Measurements from ENCODE around the gene FADS1. TPM values are rescaled to one million over a fixed set of nuclear protein-coding genes. Genes with fewer than 3 reads are reported as not detected.

FADS1 gene
- total RNA-seq, 1 experiment from 2014 or later, result 105 TPM

DNA sequence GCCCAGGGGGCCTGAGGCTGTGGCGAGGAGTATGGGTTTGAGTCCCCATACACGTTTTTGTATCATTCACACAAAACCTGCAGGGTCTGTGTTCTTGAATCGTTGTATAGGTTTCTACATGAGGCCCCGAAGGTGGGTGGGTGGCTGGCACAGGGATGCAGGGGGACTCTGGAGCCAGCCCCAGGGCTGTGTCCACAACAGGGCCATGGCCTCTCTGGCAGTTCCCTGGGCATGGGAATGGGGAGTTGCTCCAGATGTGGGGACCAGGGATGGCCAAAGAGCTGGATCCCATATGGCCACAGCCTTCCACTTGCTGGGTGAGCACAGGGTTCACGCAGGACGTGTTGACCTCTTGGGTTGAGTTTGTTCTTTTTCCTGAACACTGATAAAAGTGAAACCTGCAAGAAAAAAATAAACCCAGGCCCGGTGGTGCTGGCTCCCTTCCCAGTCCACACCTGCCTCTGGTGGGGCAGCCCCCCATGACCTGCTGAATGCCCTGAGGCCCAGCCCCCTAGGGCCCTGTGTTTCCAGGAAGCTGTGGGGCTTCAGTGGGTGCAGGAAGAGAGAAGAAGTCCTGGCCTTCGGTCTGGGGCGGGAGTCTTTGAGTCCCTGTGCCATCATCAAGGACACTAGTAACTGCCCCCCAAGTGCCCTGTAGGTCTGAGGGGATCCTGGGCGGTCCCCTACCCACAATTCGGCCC lies 48.3 kb downstream of the FADS1 start:
- Mint-ChIP-seq H3K9me3 (no peaks in the 10 kb centered on the region), H3K36me3 (no peaks in the 10 kb centered on the region), H3K27ac (no peak overlapping the region), H3K4me1 (peaks cover 12% of the 10 kb centered on the region), H3K27me3 (ENCODE audit: low read depth) (no peaks in the 10 kb centered on the region), H3K4me3 (no peak overlapping the region)
- ATAC-seq (no peak), DNase-seq (ENCODE audit: low spot score) (no peak)
- TF ChIP-seq ZNF138 (CRISPR knock-in tag; conservative IDR thresholded peaks at IDR 0.05) (no peak), NR3C1 (CRISPR knock-in tag; conservative IDR thresholded peaks at IDR 0.05; ENCODE audit: low read depth) (no peak), FOXP4 (CRISPR knock-in tag; IDR thresholded peaks at IDR 0.05) (no peak)
- CTCF ChIA-PET, result interaction anchor here (5.3 to 6.3 kb wide), 2 partner anchors 18 to 21 kb away, joined by 37 to 42 read pairs; no protein-coding TSS in a partner anchor
- POLR2A ChIA-PET, result interaction anchor here (0.7 kb wide), 1 partner anchor 29 kb away, joined by 3 read pairs; no protein-coding TSS in a partner anchor

- CTCF ChIA-PET, result interaction anchor here (1.4 to 6.3 kb wide), 7 partner anchors 9 to 33 kb away, joined by 3 to 42 read pairs (median 9); no protein-coding TSS in a partner anchor
- no peak overlapping the region for H3K4me3 Mint-ChIP-seq
- ATAC-seq (no peak), DNase-seq (ENCODE audit: low spot score) (no peak)
- H3K36me3 Mint-ChIP-seq, result no peaks in the 10 kb centered on the region
- H3K27ac Mint-ChIP-seq, result no peak overlapping the region
- H3K27me3 Mint-ChIP-seq (ENCODE audit: low read depth), result peaks cover 3% of the 10 kb centered on the region; the same call in 1 of the 2 replicates
- H3K4me1 Mint-ChIP-seq, result peaks cover 14% of the 10 kb centered on the region
- POLR2A ChIA-PET, result no interaction called here
- no peaks in the 10 kb centered on the region for H3K9me3 Mint-ChIP-seq
- TF ChIP-seq JAZF1 (CRISPR knock-in tag; IDR thresholded peaks at IDR 0.05), result no peak
- no peak for TF ChIP-seq GABPB1 (CRISPR knock-in tag; IDR thresholded peaks at IDR 0.05)
- TF ChIP-seq TEAD4 (CRISPR knock-in tag; IDR thresholded peaks at IDR 0.05), result no peak
- TF ChIP-seq IRF1 (CRISPR knock-in tag; IDR thresholded peaks at IDR 0.05), result no peak
- TF ChIP-seq TCF7 (CRISPR knock-in tag; IDR thresholded peaks at IDR 0.05; ENCODE audit: low read depth), result no peak
- no peak for TF ChIP-seq CTCF (IDR thresholded peaks at IDR 0.05)
- no peak for TF ChIP-seq ZNF263 (CRISPR knock-in tag; IDR thresholded peaks at IDR 0.05; ENCODE audit: low read depth)
- TF ChIP-seq IRF2 (CRISPR knock-in tag; IDR thresholded peaks at IDR 0.05; ENCODE audit: borderline replicate concordance, low read depth), result no peak
- no peak for TF ChIP-seq ESRRA (CRISPR knock-in tag; IDR thresholded peaks at IDR 0.05; ENCODE audit: borderline replicate concordance)
- TF ChIP-seq NFE2L1 (CRISPR knock-in tag; IDR thresholded peaks at IDR 0.05), result no peak
- no peak for TF ChIP-seq EMX1 (CRISPR knock-in tag; IDR thresholded peaks at IDR 0.05)
- TF ChIP-seq, protein P1, sequence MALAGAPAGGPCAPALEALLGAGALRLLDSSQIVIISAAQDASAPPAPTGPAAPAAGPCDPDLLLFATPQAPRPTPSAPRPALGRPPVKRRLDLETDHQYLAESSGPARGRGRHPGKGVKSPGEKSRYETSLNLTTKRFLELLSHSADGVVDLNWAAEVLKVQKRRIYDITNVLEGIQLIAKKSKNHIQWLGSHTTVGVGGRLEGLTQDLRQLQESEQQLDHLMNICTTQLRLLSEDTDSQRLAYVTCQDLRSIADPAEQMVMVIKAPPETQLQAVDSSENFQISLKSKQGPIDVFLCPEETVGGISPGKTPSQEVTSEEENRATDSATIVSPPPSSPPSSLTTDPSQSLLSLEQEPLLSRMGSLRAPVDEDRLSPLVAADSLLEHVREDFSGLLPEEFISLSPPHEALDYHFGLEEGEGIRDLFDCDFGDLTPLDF (CRISPR knock-in tag; IDR thresholded peaks at IDR 0.05), result no peak
- TF ChIP-seq, protein P2, sequence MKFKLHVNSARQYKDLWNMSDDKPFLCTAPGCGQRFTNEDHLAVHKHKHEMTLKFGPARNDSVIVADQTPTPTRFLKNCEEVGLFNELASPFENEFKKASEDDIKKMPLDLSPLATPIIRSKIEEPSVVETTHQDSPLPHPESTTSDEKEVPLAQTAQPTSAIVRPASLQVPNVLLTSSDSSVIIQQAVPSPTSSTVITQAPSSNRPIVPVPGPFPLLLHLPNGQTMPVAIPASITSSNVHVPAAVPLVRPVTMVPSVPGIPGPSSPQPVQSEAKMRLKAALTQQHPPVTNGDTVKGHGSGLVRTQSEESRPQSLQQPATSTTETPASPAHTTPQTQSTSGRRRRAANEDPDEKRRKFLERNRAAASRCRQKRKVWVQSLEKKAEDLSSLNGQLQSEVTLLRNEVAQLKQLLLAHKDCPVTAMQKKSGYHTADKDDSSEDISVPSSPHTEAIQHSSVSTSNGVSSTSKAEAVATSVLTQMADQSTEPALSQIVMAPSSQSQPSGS (CRISPR knock-in tag; IDR thresholded peaks at IDR 0.05; ENCODE audit: borderline replicate concordance, low read depth), result no peak
- TF ChIP-seq, protein P3, sequence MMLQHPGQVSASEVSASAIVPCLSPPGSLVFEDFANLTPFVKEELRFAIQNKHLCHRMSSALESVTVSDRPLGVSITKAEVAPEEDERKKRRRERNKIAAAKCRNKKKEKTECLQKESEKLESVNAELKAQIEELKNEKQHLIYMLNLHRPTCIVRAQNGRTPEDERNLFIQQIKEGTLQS (CRISPR knock-in tag; conservative IDR thresholded peaks at IDR 0.05), result no peak
- no peak for TF ChIP-seq ZNF671 (CRISPR knock-in tag; IDR thresholded peaks at IDR 0.05)
Observed at GRCh38 chr11:61766353-61766841, 50.4 kb downstream of the FADS1 start.
